ENCODE results near the gene UQCR11.

The UQCR11 gene

DNA sequence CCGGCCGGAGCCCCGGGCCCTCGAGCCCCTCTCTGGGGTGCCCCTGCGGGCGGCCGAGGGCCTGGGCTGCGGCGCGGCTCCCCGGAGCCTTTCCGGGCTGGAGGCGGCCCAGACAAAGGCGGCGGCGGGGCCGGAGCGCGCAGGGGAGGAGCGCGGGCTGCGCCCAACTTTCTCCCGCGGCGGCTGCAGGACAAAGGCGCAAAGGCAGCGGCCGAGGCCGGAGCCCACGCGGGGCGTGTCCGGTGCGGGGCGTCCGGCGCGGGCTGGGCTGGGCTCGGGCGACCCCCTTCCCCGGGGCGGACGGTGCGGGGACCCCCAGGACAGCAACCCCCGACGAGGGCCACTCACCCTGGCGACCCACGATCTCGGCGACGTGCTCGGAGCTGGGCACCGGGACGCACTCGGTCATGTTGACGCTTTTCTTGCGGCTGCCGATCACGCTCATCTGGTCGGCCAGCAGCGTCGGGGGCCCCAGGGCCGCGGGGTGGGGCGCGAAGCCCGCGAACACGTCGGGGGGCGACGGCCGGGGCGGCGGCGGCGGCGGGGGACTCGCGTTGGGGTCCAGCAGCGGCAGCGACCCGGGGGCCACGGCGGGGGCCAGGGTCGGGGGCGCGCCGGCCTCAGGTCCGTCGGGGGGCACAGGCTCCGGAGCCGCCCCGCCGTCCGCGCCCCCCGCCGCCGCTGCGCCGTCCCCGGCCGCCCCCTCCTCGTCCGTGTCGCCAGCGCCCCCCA lies 38.0 kb downstream of the UQCR11 start:
- DNase-seq (ENCODE audit: low spot score), result peak; percentile 34

DNA sequence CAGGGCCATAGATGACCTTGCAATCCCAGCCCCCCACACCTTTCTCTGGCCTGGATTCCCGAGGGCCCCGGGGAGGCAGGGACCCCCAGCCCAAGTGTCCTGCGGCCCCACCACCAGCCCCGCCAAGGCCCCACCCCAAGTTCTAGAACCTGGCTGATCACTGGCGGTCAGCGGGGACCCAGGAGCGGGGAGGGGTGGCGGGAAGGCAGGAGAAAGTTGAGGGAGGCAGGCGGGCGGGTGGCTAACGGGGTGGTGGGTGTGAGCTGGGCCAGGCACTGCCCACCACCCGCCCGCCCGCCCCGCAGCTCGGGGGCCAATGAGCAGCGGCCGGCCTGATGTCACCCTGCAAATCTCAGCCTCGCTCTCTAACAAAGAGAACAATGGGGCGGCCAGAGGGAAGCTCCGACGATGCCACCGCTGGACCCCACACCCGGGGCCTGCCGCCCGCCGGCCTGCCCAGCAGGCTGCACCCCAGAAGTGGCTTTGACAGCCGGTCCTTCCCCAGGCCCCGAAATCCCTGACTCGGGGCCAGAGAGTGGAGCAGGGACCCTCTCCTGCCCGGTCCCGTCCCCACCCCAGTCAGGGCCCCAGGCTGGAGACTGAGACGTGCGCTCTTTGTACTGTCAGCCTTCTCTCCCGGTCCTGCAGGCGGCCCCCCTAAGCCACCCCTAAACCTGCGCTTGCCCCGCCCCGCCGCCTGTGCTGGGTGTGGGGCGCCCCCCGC lies 38.7 kb downstream of the UQCR11 start:
- DNase-seq (ENCODE audit: low spot score), result peak; percentile 72

DNA sequence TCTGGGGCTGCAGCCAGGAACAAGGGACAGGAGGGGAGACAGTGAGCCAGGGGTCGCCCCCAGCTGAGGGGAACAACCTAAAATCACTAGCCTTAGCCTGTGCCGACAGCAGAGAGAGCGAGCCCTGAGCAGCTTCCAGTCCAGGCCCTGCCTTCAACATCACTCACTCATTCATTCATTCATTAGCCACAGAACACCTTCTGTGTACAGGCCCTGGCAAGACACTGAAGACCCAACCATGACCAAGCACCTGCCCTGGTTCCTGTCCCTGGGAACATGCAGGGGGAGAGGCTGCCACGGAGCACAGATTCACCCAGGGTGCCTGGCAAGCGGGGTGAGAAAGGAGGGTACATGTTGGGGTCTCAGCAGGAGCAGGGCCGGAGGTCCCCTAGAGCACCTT lies 42.0 kb downstream of the UQCR11 start:
- DNase-seq (ENCODE audit: low spot score), result no peak

DNA sequence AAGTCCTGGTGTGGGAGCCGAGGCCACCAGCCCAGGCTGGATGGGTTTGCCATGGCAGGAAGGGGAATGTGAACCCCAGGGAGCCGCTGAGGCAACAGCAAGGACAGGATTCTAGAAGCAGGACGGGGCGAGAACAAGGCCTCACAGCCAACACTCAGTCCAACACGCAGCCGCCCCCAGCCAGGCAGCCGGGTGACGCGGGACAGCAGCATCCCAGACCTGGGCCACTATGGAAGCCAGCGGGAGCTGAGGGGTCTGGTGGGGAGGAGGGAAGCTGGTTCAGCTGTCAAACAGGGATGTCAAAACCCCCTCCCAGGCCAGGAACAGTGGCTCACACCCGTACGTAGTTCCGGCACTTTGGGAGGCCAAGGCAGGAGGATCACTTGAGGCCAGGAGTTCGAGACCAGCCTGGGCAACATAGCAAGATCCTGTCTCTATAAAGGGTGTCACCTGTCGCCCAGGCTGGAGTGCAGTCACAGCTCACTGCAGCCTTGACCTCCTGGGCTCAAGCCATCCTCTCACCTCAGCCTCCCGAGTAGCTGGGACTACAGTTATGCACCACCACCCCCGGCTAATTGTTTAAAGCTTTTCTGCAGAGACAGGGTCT lies 43.9 kb downstream of the UQCR11 start:
- no peak for DNase-seq (ENCODE audit: low spot score)

DNA sequence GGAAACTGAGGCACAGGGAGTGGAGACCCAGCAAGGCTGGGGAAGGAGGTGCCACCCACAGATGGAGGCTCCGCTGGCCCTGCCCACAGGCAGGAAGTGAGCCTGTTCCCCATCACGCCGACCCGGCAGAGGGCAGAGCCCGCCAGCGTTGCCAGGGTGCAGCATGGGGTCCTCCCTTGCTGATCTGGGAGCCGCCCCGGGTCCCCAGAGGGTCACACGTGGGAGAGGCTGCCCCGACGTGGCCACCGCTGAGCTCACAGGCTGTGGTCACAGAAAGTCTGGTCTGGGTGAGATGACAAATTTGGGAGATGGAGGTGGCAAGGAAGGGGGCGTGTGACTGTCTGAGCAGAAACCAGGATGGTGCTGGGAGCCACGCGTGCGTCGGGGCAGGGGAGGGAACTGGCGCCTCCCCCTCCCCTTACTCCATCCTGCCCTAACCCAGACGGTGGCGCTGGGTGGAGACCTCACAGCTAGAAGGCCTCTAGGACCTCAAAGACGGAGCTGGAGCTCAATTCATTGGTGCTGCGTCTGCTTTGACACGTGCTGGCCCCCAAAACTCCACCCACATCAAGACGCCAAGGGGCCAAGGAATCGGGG lies 44.9 kb downstream of the UQCR11 start:
- no peak for DNase-seq (ENCODE audit: low spot score)

DNA sequence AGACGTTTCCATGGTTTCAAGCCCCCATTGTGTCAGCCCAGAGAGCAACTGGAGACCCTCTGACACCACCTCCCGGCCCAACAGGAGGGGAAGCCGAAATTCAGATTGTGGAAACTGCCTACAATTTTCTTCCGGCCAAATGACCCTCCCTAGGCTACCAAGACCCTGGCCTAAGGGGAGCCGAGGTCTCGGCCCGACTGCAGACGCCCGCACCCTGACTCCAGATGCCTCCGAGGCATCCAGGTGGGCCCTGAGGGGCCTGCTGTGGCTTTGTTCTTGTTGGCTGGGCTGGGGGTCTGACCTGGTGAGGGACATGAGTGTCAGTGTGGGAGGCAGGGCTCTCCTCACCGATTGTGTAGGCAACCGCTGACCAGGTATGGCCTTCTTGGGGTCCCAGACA lies 46.7 kb downstream of the UQCR11 start:
- no peak for DNase-seq (ENCODE audit: low spot score)

DNA sequence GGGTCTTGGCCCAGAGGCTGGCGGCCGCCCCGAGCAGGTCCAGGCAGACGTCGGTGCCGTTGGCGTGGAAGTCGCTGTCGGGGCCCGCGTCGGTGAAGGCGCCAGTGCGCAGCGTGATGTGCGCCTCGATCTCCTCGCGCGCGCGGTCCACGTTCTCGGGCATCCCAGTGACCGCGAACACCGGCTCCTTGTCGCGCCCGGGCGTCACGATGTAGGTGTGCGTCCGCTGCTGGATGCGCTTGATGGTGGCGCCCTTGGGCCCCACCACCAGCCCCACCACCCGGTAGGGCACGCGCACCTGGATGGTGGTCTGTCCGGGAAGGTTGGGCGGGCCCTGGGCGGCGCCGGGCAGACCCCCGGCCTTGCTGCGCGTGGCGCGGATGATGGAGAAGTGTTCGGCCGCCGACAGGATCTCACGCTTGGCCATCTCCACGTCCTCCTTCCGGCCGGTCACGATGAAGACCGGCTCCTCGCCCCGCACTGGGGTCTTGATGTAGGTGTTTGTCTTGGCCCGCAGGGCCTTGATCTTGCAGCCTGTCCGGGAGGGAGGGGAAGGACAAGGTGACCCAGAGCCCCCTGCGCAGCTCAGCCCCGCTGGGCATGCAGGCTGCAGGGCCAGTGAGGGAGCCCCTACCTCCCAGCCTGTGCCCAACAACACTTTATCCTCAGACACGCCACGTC lies 48.7 kb downstream of the UQCR11 start:
- DNase-seq (ENCODE audit: low spot score), result no peak

DNA sequence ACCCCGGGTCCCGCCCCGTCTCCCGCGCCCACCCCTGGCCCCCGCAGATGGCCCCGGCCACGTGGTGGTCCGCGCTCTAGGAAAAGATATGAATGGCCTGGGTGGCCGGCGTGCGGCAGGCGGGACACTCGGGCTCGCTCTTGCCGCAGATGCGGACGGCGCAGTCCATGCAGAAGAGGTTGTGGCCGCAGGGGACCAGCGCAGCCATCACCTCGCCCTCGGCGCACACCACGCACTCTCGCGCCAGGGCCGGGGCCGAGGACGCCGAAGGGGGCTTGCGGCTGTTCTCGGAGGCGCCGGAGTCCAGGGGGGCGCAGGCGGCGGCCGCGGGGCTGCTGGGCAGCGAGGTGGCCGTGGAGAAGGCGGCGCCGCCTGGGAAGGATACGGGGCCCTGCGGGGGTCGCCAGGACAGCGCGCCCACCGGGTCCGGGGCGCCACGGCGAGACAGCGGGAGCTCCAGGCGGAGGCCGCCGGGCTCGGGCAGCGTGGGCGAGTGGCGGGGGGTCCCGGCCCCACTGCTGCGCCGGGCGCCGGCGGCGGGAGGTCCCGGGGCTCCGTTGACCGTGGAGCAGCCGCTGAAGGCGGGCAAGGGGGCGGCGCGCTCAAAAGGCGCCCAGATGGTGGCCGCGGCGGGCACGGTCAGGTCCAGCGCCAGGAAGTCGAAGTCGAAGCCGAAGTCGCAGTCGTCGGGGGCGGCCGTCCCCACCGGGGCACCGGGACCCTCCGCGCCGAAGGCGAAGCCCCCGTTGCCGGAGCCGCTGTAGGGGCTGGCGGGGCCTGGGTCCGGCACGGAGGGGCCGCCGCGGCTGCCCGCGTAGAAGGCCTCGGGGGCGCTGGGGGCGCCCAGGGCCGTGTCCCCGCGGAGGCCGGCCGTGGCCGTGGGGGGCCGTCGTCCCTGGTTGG lies 49.5 kb downstream of the UQCR11 start:
- DNase-seq (ENCODE audit: low spot score), result no peak

DNA sequence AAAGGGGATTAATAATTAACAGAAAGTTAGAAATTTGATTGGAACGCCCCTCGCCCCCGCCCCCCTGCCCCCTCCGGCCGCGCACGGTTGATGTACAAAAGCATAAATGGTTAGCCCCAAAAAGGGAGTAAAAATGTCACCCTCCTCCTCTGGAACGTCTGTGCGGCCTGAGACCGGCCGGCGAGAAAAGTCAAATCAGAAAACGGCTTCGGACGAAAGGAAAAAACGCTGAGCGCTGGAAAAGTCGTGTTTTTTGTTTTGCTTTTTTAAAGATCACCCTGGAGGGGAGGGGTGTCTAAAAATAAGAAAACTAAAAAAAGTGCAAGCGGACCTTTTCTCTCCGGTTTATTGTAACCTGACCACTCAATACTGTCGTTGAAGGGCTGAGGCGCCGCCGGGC lies 50.3 kb downstream of the UQCR11 start:
- no peak for DNase-seq (ENCODE audit: low spot score)

DNA sequence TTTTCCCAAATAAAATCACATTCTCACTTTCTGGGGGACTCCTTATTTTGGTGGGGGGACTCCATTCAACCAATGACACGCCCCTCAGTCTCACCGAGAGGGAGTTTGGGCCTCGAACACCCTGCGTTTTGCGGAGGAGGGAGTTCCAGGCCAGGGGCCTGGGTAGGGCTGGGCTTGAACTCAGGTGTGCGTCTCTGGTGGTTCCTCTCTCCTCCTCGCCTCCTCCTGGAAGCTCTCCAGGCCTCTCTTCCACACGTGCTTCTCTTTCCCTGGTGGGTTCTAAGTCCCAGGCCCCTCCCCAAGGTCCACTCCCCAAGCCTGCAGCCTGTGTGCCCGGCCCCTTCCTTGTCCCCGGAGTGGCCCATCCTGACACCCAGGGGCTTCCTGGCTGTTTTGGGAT lies 51.8 kb downstream of the UQCR11 start:
- DNase-seq (ENCODE audit: low spot score), result no peak

DNA sequence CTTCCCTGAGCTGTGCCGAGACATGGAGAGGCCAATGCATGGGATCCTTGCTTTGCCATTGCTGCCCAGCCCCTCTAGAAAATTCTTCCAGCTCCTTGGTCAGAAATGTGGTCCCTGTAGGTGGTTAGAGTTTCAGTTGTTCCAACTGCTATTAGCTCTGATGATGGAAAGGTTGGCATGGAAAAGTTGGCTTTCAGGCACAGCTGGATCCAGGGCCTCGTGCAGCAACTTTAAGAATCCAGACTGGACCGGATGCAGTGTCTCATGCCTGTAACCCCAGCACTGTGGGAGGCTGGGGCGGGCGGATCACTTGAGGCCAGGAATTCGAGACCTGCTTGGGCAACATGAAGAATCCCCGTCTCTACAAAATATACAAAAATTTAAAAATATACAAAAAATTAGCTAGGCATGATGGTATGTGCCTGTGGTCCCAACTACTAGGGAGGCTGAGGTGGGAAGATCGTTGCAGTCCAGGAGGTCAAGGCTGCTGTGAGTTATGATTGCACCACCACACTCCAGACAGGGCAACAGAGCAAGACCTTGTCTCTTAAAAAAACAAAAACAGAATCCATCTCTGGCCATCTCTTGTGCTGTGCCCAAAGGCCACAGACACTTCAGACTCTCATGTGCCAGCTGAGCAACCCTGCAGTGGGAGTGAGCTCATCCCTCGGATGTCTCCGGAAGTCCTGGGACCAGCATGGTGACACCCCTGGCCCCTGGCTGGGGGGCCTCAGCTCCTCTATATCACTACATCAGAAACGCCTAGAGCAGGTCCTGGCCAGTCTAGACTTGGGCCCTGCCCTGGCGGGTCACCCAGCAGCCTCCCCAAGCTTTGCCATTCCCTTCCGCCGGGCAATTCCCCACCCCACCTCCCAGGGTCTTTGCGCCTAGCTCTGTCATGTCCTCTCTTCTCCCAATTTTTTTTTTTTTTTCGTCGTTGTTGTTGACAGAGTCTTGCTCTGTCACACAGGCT lies 53.9 kb downstream of the UQCR11 start:
- DNase-seq (ENCODE audit: low spot score), result no peak

DNA sequence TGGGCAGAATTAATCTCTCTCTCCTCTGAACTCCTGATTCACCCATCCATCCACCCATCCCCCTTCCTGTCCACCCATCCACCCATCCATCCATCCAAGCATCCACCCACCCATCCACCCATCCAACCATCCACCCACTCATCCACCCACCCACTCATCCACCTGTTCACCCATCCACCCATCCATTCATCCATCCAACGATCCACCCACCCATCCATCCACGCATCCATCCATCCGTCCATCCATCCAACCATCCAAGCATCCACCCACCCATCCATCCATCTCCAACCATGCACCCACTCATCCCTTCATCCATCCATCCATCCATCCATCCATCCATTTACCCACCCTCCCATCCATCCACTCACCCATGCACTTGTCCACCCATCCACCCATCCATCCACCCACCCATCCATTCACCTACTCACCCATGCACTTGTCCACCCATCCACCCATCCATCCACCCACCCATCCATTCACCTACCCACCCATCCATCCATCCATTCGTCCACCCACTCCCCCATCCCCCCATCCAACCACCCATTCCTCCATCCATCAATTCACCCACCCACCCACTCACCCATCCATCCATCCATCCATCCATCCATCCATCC lies 55.8 kb downstream of the UQCR11 start:
- no peak for DNase-seq (ENCODE audit: low spot score)
